Fibroblast of villous mesenchyme (primary cell): ENCODE measurements around the gene DNAJC17. TPM values are rescaled to one million over a fixed set of nuclear protein-coding genes. Genes with fewer than 3 reads are reported as not detected.

ENCODE experiments used
- DNase-seq: peaks from one replicate; pipeline ENCODE4 v3.0.0-alpha.2; 2010; ENCODE audit warnings: low read depth
- H3K4me3 ChIP-seq: 2 replicates; pipeline ENCODE4 v1.5.1; 2011; ENCODE audit warnings: low read depth, mild to moderate bottlenecking, low read length
- total RNA-seq: library from RNA; depleted of rRNA; stranded (reverse); fragments of >200 nt; gene quantifications from 2 replicates; pipeline ENCODE4 v1.2.3, GENCODE V29; 2012
- TF ChIP-seq, protein P1 (sequence below): IDR thresholded peaks from 2 replicates; pipeline ENCODE4 v1.5.1; 2012; ENCODE audit warnings: low read depth, mild to moderate bottlenecking, low read length; ENCODE audit not compliant: insufficient read depth

The DNAJC17 gene
- total RNA-seq, 1 donor, result 30.7 TPM

DNA sequence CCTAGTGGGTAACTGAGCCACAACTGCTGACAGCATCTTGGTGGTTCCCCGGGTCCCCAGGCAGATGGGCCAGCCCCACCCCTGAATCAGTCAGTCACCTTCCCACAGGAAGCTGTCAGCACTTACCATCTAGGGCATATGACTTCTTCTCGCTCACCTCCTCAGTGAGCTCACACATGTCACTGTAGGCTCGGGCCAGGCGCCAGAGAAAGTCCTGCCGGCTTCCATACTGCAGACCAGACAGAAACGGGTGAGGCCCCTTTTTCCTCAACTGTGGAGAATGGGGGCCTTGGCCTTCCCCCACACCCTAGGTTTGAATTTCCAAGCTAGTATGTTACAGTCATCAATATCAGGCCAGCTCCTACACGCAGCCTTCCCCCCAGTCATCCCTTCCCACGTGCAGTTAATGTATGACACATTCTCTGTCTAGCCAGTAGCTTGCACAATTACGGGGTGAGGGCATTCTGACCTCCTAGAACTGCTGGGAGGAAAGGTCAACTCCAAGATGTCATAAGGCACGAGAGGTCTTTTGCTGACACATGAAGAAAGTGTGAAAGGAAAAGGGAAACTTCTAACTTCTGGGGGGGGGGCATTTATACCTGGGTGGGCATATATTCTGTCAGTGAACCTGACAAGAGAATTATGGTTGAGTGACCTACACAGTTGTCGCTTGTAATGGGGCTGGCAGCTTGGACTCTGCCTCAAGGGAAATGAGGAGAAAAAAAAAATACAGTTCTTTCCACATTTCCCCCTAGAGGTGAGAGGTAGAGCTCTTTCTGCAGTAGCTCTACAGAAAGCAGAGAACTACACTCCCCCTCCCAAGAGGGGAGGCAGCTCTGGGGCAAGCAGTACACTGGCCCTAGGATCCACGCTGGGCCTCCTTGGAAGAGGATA, 63.1 kb downstream of the DNAJC17 start:
- H3K4me3 ChIP-seq, result no peak overlapping the region
- TF ChIP-seq, protein P1, sequence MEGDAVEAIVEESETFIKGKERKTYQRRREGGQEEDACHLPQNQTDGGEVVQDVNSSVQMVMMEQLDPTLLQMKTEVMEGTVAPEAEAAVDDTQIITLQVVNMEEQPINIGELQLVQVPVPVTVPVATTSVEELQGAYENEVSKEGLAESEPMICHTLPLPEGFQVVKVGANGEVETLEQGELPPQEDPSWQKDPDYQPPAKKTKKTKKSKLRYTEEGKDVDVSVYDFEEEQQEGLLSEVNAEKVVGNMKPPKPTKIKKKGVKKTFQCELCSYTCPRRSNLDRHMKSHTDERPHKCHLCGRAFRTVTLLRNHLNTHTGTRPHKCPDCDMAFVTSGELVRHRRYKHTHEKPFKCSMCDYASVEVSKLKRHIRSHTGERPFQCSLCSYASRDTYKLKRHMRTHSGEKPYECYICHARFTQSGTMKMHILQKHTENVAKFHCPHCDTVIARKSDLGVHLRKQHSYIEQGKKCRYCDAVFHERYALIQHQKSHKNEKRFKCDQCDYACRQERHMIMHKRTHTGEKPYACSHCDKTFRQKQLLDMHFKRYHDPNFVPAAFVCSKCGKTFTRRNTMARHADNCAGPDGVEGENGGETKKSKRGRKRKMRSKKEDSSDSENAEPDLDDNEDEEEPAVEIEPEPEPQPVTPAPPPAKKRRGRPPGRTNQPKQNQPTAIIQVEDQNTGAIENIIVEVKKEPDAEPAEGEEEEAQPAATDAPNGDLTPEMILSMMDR, result peak; percentile 9
- peak; percentile 90 for DNase-seq

GRCh38 chr15:40743485-40743901, 63.8 kb downstream of the DNAJC17 start:
- DNase-seq, result no peak
- TF ChIP-seq, protein P1, result no peak
- no peak overlapping the region for H3K4me3 ChIP-seq

DNA sequence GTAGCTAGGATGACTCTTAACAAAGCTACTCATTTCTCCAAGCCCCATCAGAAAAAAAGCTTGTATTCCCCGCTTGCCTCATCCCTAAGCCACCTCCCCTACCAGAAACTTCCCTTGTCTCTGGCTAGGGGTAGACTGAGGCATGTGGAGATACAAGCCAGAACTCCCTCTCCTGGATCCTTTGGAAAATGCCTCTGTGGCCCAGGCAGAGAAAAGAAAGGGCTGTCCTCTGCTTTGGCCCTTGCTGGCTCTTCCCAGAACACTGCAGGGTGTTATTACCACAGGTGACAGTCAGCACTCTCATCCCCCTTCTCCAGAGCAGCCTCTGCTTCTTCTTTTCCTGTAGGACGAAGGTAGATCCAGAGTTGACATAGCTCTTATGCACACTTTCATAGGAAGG, 67.4 kb downstream of the DNAJC17 start:
- no peak for DNase-seq
- H3K4me3 ChIP-seq, result no peak overlapping the region
- TF ChIP-seq, protein P1, result no peak

DNA sequence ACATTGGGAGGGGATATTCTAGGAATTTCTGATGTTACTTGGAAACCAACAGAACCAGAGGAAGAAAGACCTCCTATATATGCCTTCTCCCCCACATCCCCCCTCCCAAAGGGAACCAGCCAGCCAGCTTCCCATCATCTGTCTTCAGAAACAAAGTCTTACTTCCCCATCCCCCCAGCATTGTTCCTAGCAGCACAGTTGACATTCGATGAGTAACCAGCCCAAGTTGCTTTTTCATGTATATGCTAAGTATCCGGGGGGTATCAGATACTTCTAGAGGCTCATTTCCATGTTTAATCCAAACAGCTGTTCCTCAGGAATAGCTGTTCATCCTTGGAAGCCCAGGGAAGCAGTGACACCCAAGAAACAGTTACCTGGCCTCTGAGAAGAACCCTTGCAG, 68.2 kb downstream of the DNAJC17 start:
- no peak for DNase-seq
- TF ChIP-seq, protein P1, result no peak
- H3K4me3 ChIP-seq, result no peak overlapping the region

DNA sequence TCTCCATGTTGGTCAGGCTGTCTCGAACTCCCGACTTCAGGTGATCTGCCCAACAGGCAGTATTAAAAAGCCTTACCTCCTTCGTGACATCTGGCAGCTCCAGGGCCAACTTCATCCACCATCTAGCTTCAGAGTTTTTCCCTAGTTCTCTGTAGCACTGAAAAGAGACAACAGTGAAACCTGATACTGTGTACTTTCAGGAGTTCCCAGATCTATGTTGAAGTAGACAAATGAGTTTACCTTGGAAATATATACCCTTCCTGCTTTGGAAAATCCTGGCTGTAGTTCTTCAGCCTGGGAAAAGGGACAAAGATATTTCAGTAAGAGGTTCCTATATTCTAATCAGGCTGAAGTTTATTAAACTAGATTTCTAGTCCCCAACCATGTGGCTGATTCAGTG, 70.2 kb downstream of the DNAJC17 start:
- no peak for DNase-seq
- TF ChIP-seq, protein P1, result no peak
- H3K4me3 ChIP-seq, result no peak overlapping the region

- no peak overlapping the region for H3K4me3 ChIP-seq
- DNase-seq, result no peak
- TF ChIP-seq, protein P1, result no peak
Measured at GRCh38 chr15:40736575-40736974, 70.7 kb downstream of the DNAJC17 start.
